Activated CD4-positive, alpha-beta T cell treated with anti-CD3 and anti-CD28 coated beads, Interleukin-2, Interleukin-6, amounts not matched to agents 100 ng/mL and 50 ng/mL, durations not matched to agents 16 hours and 8 hours (primary cell): ENCODE results near the gene AWAT1.
"Not testable (repeated sequence)": the region's sequence is repeated elsewhere in the genome, so short reads cannot be mapped to it uniquely, and the experiment has no call there.

Source experiments
- DNase-seq: peaks from one replicate; pipeline ENCODE4 v3.0.0-alpha.2; 2020

The AWAT1 gene

DNA sequence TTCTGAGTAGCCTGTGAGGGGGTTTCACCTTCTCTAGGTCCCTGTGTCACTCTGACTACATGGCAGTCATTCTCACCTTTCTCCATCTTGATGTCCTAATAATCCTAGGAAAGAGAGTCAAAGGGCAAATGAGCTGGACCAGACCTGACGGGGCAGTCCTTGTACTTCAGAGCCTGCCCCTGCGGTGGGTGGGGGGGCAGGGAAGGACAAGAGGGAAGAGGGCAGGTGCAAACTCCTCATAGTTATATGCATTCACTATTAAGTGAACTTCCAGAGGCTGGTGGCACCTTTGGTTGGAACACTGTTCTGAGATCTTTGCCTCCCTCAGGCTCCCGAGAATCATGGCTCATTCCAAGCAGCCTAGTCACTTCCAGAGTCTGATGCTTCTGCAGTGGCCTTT, at the start of gene AWAT1:
Gene AWAT1 (plus strand): TSS at position 301 of the 400 bp plus-strand sequence. CDS start 41 bp downstream, at position 342.
- DNase-seq = no peak

DNA sequence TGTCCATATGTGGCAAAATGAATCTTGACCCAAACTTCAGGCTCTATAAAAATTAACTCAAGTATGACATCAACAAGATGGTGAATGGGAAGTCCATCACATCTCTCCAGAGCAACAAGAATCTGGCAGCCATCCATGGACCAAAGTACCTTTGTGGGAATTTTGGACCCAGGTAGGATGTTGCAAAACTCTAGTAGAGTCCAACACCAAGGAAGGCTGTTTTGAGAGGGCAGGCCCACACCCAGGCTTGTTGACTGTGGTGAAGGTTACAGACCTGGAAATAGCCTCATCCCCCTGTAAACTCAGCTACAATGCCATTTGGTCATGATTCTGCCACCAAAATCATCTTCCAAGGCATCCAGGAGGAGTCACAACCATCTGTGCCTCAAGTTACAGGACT, 44.2 kb upstream of the AWAT1 start:
- DNase-seq = no peak

DNA sequence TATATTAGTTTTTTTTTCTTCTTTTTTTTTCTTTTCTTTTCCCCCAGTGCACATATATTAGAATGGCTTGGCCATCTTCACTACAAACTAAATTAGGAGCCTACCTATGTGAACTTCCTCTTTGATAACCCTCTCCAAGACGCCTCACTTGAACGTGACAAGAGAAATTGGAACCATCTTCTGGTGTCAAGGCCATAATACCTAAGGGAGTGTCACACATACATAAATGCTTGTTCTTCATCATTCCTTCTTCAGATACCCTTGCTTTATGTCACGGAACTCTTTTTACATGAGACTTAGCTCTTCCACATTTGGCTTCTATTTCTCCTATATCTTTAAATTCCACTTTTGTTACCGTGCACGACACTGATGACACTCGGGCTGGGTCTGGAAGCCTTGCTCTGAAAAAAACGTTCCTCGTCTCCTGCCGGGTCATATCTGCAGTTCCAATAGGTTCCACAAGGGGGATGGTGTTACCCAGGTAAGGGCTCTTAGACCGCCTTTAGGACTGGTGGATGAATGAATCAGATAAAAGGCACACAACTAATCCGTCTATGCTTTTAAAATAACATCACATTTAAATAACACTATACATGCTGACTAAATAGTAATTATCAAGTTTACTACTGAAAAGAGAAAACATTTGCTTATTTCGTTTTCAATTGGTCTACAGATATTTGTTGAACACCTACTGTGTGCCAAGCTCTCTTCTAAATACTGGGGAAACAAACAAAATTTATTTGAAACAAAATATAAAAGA, 37.3 kb upstream of the AWAT1 start:
- peak; percentile 82 for DNase-seq

DNA sequence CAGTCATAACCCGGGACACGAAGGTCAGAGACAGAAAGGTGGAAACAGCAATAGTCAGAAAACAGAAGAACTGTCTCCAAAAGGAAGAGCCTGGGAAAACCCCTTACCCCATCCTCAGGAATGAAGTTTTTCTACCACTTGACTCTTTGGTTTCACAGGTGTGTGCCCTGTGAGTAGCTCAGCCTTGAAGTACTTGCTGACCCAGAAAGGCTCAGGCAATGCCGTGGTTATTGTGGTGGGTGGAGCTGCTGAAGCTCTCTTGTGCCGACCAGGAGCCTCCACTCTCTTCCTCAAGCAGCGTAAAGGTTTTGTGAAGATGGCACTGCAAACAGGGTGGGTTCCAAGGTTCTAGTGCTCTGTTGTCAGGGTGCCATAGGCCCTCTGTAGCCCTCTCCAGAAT, 32.7 kb upstream of the AWAT1 start:
- no peak for DNase-seq

DNA sequence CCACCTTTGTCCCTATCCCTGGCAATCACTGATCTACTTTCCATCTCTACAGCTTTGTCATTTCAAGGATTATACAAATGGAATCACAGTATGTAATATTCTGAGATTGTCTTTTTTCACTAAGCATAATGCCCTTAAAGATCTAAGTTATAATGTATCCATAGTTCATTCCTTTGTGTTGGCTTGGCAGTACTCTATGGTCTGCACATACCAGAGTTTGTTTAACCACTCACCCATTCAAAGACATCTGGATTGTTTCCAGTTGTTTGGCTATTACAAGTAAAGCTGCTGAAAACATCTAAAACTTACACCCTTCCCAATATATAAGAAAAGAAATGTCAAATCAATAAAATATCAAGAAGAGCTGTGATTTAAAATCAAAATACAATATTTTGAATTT, 26.0 kb upstream of the AWAT1 start:
- no peak for DNase-seq

DNA sequence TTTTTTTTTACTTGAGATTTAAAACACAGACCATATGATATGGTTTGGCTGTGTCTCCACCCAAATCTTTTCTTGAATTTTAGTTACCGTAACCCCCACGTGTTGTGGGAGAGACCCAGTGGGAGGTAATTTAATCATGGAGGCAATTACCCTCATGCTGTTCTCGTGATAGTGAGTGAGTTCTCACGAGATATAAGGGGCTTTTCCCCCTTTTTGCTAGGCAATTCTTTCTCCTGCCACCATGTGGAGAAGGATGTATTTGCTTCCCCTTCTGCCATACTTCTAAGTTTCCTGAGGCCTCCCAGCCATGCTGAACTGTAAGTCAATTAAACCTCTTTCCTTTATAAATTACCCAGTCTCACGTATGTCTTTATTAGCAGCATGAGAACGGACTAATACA, 24.9 kb upstream of the AWAT1 start:
- DNase-seq = not testable (repeated sequence)

DNA sequence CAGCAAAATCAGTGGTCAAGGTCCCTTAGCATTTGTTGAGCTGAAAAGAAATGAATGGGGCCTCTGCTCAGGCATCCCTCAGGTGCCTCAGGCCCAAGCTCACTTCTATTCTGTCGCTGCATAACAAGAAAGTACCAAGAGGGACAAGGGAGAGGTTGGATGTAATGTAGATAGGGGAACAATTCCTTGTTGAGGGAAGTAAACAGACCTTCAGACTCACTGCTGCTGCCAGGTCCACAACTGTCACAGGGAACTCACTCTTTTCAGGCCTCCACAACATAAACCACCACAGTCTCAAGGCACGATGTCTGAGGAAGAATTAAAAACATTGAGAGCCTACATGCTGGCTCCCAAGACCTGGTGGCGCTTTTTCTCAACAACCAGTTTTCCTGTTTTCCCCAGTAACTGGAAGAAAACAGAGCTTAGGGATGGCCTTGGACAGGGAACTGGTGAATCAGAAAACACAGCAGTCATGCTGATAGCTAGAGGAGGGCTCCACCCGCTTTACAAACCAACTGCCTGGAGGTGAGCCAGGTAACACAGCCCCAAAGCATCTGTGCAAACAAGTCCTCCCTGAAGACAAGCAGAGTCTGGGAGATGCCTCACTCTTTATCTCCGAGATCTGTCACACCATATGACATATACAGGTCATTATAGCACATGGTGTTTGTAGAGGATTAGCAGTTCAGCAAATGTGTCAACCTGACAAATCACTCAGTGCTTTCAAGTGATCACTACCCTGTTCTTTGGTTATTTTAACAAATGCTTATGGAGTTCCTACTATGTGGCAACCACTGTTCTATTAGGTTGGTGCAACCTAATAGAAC, 14.3 kb upstream of the AWAT1 start:
- no peak for DNase-seq

DNA sequence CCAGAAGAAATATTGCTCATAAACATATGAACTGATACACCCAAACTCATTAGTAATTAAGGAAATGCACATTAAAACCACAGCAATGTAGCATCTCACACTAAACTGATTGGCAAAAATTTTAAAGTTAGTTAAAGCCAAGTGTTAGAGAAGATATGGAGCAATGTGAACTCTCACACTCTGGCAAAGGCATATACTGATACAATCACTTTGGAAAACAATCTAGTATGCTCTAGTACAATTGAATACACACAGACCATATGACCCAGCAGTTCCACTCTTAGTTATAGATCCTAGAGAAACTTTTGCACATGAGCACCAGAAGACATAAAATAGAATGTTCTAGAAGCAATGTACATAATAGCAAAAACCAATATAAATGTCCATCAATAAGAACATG, 8.4 kb upstream of the AWAT1 start:
- DNase-seq = no peak

DNA sequence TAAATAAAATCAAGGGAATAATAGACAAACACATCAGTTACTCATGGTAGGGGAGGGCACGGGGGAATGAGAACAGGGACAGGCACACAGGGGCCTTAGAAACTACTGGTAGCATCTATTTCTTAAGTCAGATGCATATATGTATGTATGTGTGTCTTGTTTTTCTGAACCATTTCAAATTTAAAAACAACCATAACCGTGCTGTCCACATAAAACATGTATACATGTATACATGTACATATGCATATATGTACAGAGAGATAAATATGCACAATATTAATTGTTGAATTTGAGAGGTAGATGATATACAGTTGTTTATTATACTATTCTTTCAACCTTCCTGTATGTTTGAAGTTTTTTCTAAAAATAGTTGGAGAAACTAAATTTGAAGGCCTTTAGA, 7.8 kb upstream of the AWAT1 start:
- no peak for DNase-seq

DNA sequence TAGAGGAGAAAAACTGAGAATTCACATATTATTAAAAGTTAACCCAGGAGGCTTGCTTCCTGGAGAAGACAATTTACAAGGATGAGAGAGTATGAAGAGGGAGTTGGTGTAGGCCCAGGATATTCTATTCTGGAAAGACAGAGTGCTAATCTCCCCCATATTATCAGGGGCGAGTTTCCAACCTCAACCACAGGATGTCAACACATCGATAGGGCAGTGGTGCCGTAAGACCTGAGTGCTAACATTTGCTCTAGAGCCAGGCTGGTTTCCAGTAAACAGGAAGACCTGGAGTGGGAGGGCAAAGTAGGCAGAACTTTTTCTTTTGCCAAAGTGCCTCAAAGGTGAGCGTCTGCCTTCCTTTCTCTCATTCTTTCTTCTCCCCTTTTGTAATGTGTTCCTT, 2.8 kb upstream of the AWAT1 start:
- no peak for DNase-seq

DNA sequence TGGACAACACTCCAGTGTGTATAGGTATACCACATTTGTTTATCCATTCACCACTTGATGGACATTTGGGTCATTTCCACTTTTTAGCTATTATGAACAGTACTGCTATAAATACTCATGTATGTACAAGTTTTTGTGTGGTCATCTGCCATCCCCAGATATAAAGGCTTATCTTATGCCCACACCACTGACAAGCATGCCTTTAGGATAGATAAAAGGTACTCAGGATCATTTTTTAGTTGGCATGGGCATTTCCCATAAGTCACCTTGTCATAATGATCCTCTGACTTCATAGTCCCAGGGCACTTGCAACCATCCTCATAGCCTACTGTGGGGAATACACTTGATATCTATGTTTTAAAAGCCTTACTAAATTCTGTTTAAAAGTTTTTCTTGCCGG, 6.3 kb downstream of the AWAT1 start:
- DNase-seq = no peak

DNA sequence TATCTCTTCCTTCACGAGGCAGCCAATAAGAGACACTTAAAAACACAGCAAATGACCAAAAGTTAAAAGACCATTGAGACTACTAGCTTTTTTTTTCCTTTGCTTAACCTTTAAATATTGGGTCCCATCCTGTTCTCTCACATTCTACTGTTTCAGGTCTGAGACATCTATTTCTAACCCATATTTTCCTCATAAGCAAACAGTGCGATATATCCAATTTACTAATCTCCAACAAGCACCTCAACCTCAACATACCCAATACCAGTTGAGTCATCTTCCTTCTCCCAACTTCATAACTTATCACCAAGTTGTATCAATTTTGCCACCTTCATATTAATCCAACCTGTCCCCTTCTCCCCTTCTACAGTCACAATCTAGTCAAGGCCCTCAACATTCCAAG, 7.0 kb downstream of the AWAT1 start:
- DNase-seq = no peak

DNA sequence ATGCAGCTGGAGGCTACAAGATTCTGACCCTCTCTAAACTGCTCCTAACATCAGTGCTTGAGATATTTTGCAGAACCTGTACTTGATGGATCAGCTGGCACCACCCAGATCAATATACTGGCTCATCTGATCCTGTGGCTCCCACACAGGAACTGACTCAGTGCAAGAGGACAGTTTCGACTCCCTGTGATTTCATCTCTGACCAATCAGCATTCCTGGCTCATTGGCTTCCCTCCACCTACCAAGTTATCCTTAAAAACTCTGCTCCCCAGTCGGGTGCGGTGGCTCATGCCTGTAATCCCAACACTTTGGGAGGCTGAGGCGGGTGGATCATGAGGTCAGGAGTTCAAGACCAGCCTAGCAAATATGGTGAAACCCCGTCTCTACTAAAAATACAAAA, 9.1 kb downstream of the AWAT1 start:
- DNase-seq = not testable (repeated sequence)

DNA sequence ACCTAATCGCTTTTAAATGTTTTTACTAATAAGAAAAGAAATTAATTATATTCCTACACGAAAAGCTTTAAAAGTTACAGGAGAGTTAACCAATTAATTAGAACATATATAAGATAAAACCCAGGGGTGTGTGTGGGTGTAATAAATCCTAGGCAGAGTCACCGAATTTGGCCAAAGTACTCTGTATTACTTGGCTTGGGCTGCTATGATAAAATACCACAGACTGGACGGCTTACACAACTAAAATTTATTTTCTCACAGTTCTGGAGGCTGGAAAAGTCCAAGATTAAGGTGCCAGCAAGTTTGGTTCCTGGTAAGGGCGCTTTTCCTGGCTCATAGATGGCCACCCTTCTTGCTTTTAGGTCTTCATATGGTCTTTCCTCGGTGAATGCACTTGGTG, 10.4 kb downstream of the AWAT1 start:
- DNase-seq = no peak

DNA sequence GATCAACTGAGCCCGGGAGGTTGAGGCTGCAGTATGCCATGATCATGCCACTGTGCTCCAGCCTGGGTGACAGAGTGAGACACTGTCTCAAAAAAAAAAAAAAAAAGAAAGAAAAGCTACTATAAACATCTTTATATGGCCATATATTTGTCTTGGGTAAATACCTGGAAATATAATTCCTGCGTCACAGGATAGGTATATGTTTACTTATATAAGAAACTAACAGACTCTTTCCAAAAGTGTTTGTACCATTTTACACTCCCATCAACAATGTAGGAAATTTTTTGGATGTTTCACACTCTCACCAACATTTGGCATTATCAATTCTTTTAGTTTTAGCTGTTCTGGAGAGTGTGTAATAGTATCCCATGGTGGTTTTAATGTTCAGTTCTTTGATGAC, 12.8 kb downstream of the AWAT1 start:
- no peak for DNase-seq

DNA sequence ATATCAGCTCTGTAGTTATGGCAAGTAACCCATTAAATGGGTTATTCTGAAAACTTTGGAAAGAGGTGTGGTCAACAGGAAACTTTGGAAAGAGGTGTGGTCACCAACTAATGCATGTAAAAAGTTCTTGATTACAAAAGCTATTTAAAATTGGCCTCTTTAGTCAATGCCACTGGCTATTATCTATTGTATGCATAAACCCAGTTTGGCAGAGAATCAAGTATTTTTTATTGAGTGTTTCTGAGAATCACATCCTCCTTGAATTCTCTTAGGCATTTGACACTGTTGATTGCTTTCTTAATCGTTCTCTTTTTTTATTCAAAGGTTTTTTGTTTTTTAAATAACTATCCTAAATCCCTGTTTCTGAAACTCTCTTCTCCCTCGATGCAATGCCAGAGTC, 18.0 kb downstream of the AWAT1 start:
- no peak for DNase-seq

DNA sequence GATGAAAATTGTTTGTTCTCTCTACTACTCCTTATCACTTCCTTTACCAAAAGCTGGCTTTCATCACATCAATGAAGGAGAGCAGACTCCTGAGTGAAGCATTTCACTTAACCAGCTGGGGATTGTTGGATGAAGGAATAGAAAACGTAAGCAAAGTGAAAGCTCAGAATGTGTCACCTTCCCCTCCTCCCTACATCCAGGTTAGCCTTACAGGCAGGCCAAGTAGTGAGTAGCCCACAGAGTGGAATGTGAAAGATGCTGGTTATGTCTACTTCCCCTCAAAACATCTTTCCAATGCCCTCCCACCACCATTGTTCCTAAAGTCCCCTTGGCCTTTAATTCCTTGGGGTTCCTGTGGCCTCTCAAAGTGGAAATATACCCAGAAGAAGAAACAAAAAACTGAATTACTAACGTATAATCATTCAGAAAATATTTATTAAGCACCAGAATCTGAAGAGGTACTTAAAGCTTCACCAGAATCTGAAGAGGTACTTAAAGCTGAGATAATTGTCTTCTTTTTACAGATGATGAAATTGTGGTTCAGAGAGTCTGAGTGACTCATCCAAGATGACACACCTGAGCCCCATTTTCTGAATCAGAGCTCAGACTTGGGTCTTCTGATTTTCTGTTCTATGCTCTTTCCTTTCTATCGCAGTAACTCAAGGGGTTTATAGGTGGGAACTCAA, 19.1 kb downstream of the AWAT1 start:
- DNase-seq = peak; percentile 16

DNA sequence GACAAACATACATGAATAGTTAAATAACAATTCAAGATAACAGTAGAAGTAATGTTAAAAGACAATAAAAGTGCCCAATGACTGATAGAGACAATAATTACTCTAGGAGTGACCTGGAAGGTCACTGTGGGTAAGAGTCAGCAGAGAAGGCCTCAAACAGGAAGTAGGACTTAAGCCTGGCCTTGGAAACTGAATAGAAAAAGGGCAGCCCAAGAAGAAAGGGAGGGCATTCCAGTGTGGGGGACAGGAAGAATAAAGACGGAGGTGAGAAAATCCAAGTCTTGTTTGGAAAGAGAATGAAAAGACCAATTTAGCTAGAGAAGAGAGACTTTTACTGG, 19.6 kb downstream of the AWAT1 start:
- no peak for DNase-seq

DNA sequence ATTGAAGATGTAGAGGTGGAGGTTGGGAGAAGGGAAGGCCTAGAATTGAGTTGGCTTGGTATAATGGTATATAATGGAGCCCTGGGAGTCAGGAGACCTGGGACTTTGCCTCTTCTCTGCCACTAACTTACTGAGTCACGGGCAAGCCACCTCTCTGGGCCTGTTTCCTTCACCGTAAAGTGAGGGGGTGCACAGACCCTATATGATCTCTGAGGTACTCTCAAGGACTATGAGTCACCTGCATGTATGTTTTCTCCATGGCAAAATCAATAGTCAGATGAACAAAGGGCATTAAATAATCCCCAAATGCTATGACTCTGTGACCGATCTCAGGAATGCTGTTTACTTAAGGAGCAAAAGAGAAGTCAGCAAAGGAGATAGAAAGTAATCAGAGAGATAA, 20.5 kb downstream of the AWAT1 start:
- DNase-seq = no peak

DNA sequence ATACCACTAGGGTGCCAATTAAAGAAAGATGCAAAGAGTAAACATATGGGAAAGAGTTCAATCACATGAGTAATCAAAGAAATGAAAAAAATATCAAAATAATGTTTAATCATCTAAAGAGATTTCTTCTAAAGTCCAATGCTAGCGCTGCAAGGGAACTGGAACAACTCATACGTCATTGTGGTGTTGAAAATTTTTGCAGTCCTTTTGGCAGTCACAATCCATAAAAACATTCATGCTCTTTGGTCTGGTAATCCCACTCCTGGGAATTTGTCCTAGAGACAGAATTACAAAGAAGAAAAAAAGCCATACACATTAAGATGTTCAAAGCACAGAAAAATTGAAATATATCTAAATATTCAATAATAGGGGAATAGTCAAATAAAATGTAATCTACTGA, 21.0 kb downstream of the AWAT1 start:
- DNase-seq = no peak

DNA sequence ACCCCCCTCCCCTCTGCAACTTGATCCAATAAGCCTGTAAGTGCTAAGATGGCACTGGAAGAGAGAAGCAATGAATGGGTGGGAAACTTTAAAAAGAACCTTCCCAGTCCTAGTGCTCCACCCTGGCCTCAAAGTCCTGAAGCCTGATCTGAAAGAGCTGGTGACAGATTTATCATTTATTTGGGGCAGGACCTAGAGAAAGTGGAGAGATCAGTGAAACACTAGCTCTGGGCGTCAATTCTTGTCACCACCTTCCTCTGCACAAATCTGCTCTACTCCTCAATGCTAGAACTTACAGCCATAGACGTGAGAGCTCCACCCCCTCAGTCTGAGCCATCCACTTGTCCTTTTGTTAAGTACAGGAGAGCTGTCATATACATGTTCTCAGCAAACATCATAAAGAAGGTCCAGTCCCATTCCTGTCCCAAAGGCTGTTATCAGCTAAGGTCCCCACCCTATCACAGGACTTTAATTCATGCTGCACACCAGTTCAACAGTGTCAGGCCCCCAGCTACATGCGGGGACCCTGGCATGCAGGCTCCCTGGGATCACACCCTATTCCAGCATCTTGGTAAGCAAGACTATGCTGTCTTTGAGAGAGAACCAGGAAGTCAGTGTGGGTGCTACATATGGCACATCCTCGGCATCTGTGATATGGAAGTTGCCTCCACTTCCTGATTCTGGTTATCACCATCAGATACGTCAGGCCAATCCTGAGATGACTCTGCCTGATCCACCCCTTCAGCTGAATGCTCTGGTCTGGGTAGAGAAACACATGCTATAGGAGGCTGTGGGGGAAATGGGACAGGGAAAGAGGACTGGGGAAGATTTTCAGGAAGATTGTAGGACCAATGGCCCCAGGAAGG, 23.2 kb downstream of the AWAT1 start:
- no peak for DNase-seq

DNA sequence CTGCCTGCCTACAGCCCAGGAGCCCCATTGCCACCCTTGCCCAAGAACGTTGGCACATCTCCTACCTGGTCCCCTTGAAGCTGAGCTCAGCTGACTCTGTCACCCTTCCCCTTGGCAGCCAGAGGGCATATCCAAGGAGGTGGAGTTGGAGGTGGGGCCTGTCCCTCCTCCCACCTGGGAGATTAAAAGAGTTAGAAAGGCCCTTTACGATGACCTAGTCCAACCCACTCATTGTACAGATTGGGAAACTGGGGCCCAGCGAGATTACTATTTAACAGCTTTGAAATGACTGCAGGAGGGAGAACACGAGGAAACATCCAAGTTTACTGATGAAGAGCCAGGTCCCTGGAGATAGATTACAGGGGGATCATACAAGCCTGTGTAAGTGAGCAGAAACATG, 25.6 kb downstream of the AWAT1 start, which contains the start of gene P2RY4:
Gene P2RY4 (minus strand): TSS at position 101 of the 400 bp plus-strand sequence. CDS start 580 bp downstream, outside the sequence.
- no peak for DNase-seq
